ENCODE measurements around the gene RHBG.

Gene RHBG

GRCh38 chr1:156431366-156431765, 62.4 kb downstream of the RHBG start:
- H3K9me3 Mint-ChIP-seq: peaks cover 2% of the 10 kb centered on the region
- peaks cover 5% of the 10 kb centered on the region for H3K4me1 Mint-ChIP-seq
- TF ChIP-seq CTCF (IDR thresholded peaks at IDR 0.05; ENCODE audit: unreplicated experiment in 3 of 3): no peak

GRCh38 chr1:156431769-156432668, 63.0 kb downstream of the RHBG start:
- Mint-ChIP-seq H3K4me3 (no peak overlapping the region), H3K36me3 (ENCODE audit: low read depth) (no peaks in the 10 kb centered on the region), H3K9me3 (peaks cover 2% of the 10 kb centered on the region), H3K4me1 (peaks cover 5% of the 10 kb centered on the region), H3K27me3 (ENCODE audit: low read depth) (peaks cover 100% of the 10 kb centered on the region), H3K27ac (no peak overlapping the region)
- no peak for TF ChIP-seq CTCF (IDR thresholded peaks at IDR 0.05; ENCODE audit: unreplicated experiment in 3 of 3)

More at GRCh38 chr1:156431366-156431765, 62.4 kb downstream of the RHBG start:
- H3K27ac Mint-ChIP-seq: no peak overlapping the region
- H3K27me3 Mint-ChIP-seq (ENCODE audit: low read depth): peaks cover 100% of the 10 kb centered on the region
- no peaks in the 10 kb centered on the region for H3K36me3 Mint-ChIP-seq (ENCODE audit: low read depth)
- no peak overlapping the region for H3K4me3 Mint-ChIP-seq

- Mint-ChIP-seq H3K27ac (no peak overlapping the region), H3K27me3 (ENCODE audit: low read depth) (peaks cover 100% of the 10 kb centered on the region), H3K9me3 (peaks cover 2% of the 10 kb centered on the region), H3K4me3 (no peak overlapping the region), H3K4me1 (peaks cover 5% of the 10 kb centered on the region), H3K36me3 (ENCODE audit: low read depth) (no peaks in the 10 kb centered on the region)
- no peak for TF ChIP-seq CTCF (IDR thresholded peaks at IDR 0.05; ENCODE audit: unreplicated experiment in 3 of 3)
Measured at GRCh38 chr1:156432669-156433018, 63.6 kb downstream of the RHBG start.

GRCh38 chr1:156433032-156433431, 64.0 kb downstream of the RHBG start:
- H3K9me3 Mint-ChIP-seq: peaks cover 2% of the 10 kb centered on the region
- H3K36me3 Mint-ChIP-seq (ENCODE audit: low read depth): no peaks in the 10 kb centered on the region
- H3K27me3 Mint-ChIP-seq (ENCODE audit: low read depth): peaks cover 100% of the 10 kb centered on the region
- H3K27ac Mint-ChIP-seq: no peak overlapping the region
- TF ChIP-seq CTCF (IDR thresholded peaks at IDR 0.05; ENCODE audit: unreplicated experiment in 3 of 3): no peak
- peaks cover 5% of the 10 kb centered on the region for H3K4me1 Mint-ChIP-seq
- no peak overlapping the region for H3K4me3 Mint-ChIP-seq

- Mint-ChIP-seq H3K4me3 (no peak overlapping the region), H3K9me3 (peaks cover 2% of the 10 kb centered on the region), H3K4me1 (peaks cover 5% of the 10 kb centered on the region), H3K27ac (no peak overlapping the region), H3K36me3 (ENCODE audit: low read depth) (no peaks in the 10 kb centered on the region), H3K27me3 (ENCODE audit: low read depth) (peaks cover 100% of the 10 kb centered on the region)
- no peak for TF ChIP-seq CTCF (IDR thresholded peaks at IDR 0.05; ENCODE audit: unreplicated experiment in 3 of 3)
Measured at GRCh38 chr1:156433602-156434001, 64.6 kb downstream of the RHBG start.
